TTC549 (cell line): ENCODE data around the gene SLC1A4.
"Not testable (repeated sequence)": the region's sequence is repeated elsewhere in the genome, so short reads cannot be mapped to it uniquely, and the experiment has no call there.

Source experiments
- FAIRE-seq: peaks from 2 replicates; lab custom pipeline; 2012; peaks lifted over from hg19 to GRCh38; lab: Jason Lieb, UNC

SLC1A4 gene

DNA sequence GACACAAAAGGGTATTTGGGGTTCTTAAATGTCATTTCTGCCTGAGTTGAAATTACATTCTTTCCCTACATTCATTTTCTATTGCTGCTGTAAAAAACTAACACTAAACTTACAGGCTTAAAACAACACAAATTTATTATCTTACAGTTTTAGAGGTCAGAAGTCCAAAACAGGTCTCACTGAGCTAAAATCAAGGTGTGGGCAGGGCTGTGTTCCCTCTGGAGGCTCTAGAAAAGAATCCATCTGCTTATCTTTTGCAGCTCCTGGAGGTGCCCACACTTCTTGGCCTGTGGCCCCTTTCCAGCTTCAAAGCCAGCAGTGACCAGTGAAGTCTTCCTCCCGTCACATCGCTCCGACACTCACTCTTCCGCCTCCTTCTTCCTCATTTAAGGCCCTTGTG, 23.2 kb upstream of the SLC1A4 start:
- FAIRE-seq = no peak

DNA sequence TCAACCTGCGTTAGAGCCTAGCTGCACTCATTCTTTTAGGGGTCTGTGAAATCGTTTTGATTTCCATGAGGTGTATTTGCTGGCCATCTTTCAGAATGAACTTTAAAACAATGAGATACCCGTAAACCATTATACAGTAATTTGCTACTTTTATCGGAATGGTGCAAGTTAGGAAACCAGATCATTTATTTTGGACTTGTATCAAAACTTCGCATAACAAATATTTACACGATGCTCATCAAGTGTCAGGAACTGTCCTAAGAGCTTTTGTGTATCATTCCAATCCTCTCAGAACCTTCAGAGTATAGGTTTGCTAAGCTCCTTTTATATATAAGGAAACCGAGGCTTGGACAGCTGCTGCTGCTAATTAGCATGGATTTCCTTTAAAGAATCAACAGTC, 22.4 kb upstream of the SLC1A4 start:
- FAIRE-seq = no peak

DNA sequence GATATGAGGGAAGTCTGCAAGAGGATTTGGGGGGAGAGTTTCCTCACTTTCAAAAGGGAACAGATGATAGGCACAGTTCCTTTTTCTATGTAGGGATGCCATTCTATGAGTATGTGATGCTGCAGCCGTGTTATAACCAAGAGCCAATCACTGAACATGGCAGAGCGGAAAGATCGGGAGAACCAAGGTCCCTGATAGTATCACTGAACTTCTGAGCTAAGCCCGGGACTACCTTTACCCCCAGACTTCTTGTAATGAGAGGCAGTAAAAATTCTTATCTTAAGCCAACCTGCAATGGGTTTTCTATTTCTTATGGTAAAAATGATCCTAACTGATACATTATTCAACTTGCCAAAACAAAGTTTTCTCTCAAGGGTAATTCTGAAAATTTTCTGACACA, 21.6 kb upstream of the SLC1A4 start:
- no peak for FAIRE-seq

DNA sequence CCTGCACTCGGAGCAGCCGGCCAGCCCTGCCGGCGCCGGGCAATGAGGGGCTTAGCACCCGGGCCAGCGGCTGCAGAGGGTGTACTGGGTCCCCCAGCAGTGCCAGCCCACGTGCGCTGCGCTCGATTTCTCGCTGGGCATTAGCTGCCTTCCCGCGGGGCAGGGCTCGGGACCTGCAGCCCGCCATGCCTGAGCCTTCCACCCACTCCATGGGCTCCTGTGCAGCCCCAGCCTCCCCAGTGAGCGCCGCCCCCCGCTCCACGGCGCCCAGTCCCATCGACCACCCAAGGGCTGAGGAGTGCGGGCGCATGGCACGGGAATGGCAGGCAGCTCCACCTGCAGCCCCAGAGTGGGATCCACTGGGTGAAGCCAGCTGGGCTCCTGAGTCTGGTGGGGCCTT, 20.1 kb upstream of the SLC1A4 start:
- not testable (repeated sequence) for FAIRE-seq

DNA sequence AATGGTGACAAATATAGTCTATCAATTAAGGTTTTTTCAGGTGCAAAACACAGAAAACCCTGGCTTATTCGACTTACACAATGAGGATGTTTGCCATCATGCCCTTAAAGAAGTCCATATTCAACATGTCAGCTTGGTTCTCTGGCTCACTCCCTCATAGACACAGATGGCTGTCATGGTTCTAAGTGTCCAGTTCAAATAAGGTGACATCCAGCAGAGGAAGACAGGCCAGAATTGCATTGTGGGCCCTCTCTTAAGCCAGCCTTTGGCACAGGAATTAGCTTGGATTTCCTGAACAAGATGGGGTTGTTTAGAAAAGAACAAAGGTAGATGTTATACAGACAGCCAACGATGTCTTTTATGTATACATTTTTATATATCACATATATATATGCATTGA, 18.7 kb upstream of the SLC1A4 start:
- no peak for FAIRE-seq

DNA sequence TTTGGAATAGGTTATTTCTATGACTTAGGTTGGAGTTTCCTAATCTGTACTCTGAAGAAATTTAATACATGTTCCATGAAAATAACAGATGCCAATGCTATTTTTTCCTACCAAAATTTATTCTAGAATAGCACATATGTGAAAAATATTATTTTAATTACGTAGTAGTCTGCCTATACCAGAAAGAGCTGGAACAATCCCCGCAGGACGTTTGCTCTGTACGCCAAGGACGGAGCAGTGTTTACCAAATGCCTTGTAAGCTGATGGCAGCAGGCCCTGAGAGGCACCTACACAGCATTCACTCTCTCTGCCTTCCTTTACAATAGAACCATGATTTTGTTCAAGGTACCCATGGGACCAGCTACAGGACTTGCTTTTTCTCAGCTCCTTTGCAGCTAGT, 16.8 kb upstream of the SLC1A4 start:
- FAIRE-seq = no peak

DNA sequence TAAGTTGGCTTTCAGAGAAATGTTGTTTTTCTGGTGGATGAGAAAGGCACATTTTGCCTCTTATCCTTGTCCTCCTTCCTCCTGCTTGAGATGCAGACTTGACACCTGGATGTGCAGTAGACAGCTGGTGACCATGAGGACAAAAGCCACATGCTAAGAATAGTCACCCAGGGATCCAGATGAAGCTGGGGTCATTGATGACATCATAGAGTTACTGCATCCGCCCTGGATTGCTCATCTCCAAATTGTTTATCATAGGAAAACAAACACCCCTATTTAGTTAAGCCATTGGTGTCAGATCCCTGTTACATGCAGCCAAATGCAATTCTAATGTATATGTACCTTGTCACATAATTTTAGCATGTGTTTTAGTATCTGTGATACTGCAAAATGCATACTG, 16.3 kb upstream of the SLC1A4 start:
- no peak for FAIRE-seq

DNA sequence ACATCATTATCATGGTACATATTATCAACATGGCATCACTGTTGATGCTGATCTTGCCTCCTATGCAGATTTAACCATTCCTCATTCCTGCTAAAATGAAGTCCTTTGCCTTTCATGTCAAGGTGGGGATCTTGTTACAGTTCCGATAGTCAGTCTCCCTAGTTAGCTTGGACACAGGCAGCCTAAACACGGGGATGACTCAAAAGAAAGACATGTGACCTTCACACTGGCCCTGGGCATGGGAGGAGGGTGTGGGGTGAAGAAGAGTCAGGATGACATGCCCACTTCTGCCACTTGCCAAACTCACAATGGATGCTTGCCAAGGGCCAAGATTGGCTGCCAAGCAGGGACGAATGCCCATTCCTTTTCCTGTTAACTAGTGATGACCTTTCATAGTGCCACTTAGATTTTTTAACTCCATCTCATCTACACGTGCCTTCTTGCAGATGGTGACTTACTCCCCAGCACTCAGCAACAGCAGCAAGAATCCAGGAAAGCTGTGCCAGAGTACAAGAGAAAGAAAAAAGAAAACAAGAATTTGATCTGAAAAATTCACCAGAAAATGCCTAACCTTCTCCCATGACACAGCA, 13.9 kb upstream of the SLC1A4 start:
- FAIRE-seq = no peak

DNA sequence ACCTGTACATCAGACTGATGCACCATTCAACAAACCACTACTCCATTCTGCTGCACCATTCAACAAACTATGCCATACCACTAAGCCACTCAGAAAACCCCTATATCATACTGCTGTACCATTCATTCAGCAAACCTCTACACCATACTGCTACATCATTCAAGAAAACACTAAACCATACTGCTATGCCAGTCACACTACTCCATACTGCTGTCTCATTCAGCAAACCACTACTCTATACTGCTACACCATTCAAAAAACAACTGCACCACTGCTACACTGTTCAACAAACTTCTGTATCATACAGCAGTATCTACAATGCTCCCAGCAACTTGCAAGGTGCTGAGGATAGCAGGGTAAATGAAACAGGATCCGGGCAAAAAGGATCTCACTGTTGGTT, 12.9 kb upstream of the SLC1A4 start:
- no peak for FAIRE-seq

DNA sequence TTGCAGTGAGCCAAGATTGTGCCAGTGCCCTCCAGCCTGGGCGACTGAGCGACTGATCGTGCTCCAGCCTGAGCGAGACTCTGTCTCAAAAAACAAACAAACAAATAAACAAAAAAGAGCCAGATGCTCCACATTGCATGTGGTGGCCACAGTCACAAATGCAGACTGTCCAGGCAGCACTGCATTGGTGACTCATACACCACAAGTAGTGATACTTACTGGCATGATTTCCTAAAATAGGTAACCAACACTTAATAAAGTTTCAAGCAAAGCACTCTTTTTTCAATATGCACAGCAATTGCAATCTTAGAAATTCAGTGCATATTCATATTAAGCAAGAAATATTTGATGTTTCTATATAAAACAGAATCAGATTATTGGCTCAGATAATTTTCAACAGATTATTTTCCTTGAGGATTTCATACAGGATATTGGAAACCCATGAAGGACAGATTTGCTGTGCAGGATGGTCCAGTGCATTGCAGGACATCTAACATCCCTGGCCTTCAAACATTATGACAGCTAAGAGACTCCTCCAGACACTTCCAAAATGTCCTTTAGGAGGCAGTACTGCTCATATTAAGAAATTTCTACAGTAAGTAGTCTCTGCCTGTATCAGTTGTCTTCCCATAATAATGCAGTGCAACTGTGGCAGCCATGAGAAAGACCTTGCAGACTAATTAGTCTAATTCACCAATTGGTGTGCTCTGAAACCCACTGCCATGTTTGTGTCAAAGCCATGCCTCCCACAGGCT, 10.5 kb upstream of the SLC1A4 start:
- FAIRE-seq = no peak

DNA sequence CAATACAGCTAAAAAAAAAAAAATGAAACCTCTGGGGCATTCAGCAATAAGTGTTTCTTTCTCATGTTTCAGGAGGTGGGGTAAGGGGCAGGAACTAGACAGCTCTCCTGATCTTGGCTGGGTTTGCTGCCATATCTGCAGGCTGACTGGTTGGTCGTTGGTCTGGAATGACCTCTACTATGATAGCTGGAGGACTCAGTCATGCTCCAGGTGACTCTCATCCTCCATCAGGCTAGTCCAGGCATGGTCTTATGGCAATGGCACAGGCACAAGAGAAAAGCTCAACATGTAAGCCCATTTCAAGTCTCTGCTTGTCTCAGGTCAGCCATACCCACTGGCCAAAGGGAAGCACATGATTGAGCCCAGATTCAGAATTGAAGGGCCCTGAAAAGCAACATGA, 9.5 kb upstream of the SLC1A4 start:
- FAIRE-seq = no peak

DNA sequence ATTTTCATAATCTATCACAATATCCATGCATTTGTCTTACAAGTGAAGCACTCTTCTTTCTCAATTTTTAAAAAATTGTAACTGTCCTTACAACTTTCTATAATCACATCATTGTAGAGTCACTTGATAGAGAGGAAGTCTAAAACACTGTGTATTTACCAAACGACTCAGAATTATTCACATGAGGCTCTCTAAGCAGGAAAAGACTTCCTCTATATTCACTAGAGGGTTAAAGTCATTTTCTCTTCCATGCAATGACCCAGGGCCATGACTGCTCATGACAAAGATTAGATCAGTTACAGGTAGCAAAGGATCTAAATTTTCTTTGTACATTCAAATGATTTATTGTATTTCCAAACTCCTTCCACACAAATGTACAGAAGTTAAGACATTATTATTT, 9.0 kb upstream of the SLC1A4 start:
- FAIRE-seq = no peak

DNA sequence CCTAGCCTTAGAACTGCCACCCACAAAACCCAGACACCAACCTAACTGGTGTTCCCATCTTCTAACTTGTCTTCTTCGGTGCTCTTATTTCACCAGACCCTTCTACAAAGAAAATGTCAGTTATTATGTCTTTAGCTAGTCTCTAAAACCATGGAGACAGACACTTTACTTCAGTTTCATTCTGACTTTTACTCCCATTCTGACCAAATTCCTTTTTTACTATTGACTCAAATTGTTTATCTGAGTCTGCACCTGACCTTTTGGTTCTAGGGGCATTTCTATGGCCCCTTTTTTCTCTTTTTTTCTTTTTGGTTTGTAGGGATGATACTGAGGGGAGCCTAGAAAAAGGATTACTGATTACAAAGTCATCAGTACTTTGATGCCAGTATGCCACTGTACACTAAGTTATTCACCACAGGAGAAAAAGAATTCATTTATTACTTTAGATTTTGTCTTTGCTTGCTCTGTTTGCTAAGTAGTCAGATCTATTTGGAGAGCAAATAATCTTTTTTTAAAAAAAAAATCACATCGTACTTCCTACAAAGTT, 6.8 kb upstream of the SLC1A4 start:
- FAIRE-seq = no peak

DNA sequence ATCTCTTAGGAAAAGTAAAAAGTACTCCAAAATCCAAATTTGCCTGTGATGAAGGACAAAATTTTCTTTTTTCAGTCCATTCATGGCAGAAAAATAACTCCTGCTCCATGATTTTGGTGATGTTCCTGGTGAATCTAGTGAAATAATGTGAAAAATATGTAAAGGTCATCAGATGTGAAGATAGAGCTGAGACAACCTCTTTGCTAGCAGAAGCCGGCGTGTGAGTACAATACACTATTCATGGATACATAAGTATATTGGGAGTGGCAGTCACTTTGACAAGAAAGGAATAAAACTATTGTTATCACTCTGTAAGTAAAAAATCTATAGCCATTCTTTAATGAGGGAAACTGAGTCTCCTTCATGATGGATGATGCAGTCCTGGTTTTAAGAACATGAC, 6.3 kb upstream of the SLC1A4 start:
- FAIRE-seq = no peak

DNA sequence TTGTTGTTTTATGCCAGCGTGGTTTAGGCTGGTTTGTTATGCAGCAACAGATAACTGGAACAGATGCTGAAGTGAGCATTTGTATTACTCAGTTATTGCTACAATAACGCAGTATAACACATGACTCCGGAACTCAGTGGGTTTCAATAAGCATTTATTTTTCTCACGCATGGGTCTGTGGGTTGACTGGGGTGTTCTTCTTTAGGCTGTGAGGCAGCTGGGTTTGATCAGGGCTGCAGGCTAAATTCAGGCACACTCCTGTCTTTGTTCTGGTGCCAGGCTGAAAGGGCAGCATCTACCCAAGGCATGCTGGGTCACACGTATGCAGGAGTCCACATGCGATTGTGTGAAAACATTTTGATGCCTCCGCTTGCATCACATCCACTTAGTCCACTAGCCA, 3.8 kb upstream of the SLC1A4 start:
- no peak for FAIRE-seq

DNA sequence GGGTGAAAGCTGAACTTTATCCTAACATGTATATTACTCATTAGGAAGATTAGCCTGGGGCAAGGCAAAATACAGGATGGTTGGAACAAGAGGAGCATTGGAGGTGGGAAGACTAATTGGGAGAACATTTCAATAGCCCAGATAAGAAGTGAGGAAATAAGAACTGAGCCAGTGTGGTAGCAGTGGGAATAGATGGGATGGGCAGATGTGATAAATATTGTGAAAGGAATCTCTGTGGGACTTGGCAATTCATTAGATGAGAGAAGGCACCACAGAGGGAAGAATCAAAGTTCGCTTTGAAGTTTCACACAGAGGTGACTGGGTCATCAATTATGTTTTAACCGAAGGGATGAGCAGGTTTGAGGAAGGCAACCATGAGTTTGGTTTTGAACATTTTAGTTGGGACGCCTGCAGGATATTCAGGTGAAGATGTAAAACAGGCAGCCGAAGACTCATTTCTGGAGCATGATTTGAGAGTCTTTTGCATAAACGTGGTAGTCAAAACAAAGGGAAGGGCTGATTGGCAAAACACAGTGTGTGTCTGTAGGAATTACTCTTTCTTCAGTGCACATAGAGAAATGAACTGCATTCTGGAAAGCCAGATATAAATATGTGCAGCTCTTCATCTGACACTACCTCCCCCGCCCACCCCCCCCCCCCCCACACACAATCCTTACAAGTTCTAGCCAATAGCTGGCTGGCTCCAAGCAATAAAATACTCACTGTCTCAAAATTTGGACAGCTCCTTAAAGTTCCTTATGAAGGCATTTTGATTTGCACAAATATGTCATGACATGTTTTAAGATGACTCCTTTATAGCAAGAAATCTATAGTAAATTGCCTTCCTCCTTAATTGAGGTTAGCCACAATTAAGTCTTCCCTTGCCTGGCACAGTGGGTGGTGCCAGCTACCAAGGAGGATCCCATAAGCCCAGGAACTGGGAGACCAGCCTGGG, 1.9 kb upstream of the SLC1A4 start:
- FAIRE-seq = no peak

DNA sequence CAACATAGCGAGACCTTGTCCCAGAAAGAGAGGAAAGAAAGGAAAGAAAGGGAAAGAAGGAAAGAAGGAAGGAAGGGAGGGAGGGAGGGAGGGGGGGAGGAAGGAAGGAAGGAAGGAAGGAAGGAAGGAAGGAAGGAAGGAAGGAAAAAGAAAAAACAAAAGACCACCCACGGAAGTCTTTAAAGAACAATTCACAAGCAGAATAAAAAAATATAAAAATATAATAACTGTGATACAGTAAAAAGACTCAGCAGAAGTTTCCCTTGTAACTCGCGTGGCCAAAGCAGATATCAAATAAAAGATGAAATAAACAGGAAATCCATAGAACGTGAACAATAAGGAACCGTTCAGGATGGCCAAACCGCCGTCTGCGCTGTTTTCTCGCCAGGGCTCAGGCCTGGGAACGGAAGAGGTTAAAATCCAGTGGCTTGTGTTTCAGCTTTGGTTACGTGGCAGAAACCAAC, 1.2 kb upstream of the SLC1A4 start:
- FAIRE-seq = no peak

DNA sequence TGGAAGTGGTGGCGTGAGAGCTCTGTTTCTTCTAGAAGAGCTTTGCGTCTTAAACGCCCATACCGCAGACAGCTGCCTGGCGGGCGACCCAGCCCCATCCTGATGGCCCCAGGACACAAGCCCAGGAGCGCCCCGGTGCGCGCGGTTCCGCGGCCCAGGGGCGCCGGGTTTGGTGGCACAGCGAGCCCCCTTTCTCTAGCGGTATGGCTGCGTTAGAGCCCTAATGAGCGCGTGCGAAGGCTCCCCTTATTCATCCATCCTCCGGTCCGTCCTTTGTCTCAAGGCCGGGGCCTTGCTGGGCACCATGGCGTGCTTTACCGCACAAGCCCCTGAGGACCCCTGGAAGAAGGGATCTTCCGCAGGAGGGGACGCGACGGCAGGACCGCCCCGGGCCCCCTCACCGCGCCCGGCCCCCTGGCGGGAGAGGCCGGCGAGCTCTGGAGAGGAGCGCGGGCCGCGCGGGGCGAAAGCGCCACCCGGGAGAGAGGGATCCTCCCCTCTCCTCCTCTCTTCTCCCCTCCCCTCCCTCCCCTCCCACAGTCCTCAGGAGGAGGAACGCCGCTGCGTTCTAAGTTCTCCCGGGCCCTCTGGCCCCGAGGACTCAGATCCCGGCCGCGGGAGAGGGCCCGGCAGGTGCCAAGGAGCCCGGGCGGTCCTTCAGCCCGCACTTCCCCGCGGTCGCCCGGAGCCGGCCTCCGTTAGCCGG, 626 bp upstream of the SLC1A4 start:
- no peak for FAIRE-seq

DNA sequence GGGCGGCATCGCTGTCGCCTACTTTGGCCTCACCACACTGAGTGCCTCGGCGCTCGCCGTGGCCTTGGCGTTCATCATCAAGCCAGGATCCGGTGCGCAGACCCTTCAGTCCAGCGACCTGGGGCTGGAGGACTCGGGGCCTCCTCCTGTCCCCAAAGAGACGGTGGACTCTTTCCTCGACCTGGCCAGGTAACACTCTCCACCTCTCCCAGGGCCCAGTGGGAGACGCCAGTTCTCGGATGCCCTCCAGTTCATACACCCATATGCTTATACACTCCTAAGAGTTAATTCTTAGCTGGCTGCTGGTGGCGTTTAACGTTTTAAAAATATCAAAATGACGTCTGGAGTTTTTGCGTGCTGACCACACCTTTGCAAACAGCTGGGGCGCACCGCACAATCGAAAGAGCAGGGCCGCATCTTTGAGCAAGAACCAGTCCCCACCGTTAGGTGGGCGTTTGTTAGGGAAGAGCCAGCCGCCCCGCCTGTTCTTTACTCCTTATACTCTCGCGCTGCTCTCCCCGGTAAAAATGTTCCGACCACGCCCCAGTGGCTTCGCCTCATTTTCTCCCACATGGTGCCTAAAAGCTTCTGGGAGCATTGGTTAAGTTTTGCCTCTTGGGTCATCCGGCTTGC, 899 bp downstream of the SLC1A4 start:
- no peak for FAIRE-seq

DNA sequence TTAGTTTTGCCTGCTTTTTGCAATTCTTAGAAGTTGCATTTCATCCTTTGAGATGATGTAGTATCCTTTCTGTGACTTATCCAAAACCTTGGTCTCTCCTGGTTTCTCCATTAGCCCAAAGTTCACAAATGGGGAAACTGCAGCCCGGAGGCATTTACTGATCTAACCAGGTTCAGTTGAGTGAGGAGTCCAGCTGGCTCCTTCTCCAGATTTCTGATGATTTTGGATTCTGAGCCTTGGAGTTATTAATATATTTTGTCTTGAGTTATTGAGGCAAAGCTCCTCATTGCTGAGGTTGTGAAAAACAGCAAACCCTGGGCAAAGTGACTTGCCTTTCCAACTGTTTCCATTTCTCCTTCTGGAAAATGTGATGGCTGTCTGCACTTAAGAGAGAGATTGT, 1.7 kb downstream of the SLC1A4 start:
- FAIRE-seq = no peak

DNA sequence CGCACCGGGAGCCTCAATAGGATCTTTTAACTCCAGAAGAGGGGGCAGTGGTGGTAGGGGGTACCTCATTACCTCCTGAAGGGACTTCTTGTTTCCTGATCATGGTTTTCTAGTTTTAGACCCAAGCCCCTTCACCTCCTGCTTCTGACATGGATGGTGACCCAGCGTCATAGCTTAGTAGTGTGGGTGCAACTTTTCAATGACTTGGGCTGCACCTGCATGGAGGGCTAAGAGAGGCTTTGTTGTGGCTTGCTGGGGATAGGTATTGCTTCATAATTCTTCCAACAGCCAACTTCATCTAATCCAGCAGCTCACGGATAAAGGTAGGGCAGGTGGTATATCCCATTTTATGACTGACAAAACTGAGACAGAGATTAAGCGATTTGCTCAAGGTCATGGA, 3.0 kb downstream of the SLC1A4 start:
- FAIRE-seq = no peak

DNA sequence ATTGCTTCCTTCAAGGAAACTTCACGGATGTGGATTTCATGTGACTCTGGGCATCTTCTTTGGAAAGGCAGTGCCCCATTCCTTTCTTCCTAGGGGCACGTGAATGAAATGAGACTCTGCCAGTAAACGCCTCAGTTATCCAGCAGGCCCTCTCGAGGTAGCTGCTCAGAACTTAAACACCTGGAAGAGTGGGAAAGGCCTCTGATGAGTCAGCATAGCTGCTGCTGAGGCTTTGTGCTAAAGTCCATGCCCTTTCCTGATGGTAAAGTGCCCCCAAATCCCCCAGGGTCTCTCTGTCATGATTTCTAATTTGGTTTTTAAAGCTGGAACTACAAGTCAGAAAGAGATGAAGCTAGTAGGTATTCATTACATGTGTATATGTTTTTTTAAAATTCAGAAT, 3.8 kb downstream of the SLC1A4 start:
- no peak for FAIRE-seq
